ENCODE measurements around the gene YBX3.

The YBX3 gene

DNA sequence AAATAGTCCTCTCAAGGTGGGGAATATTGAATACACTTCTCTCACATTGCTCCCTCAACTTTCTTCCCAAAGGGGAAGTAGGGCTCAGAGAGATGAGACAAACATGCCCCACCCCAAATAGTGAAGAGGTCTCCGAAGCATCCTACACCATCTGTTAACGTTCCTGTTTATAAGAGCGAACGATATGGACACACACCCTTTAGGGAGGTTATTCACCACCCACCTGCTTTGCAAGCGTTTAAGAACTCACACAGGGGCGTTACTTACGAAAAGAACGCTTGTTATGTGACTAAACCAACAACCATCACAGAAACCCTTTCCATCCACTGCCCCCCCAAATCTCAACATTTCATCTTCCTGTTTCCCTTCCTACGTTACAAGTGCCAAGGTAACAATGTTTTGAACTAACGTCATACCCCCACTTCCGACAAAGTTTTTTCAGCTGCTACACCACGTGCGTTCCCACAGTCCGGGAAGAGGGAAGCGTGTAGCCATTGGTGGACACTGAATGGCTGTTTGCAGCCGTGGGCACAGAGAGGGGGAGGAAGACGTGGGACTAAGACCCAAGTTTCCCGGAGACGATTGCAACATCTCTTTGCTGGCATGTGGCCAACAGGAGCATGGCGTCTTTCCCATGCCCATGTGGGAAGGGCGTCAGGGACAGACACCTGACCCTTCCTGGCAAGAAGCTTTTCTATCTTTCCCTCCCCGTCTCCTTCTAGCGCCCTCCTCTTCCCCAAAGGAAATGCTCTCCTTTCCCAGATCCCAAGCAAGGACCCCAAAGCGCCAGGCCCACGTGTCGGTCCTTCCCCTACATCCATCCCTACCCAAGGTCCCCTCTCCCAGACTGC, 1.2 kb downstream of the YBX3 start:
- DNase-seq, result peak; percentile 89

DNA sequence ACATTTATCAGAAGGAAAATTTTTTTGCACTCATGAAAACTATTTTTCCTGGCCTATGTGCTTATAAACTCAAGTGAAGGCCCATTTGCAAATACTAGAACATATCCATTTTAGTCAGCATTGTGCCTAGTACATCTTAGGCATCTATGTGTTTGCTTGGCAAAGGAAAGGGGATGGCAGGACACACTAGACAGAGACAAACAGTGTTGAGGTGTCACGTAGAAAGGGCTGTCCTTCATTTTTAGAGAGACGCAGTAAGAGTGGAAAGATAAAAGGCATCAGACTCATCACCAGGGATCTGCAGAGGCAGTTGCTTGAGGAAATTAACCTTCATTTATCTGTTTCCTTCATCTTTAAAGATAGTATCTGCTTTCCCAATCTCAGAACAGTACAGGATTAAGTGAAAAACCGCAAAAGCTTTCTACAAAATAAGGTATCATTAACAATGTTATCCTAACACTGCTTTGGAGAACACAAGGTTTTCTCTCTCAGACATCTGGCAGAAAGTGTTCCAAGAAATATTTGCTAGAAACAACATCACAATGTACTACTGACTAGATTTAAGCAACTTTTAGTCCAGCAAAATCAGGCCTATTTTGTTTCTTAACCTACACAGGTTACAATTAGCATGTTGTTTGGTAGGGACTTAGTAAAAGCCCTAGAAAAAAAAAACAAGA, 2.0 kb downstream of the YBX3 start:
- peak; percentile 49 for DNase-seq

DNA sequence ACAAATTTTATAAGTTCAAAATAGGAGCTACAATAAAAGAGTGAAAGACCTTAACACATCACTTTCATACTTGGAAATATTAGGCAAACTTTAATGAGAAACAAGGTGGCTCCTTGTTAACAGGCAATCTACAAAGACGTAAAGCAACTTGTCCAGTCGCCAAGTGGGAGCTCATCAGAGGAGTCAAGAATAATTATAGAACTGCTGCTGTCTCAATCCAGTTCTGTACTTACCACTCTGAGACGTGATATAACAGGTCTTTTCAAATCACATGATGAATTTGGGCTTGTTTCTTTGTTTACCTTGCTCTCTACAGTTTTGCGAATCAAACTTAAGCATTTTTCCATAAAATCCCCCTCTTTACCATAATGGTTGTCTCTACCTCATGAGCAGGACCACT, 3.6 kb downstream of the YBX3 start:
- no peak for DNase-seq

DNA sequence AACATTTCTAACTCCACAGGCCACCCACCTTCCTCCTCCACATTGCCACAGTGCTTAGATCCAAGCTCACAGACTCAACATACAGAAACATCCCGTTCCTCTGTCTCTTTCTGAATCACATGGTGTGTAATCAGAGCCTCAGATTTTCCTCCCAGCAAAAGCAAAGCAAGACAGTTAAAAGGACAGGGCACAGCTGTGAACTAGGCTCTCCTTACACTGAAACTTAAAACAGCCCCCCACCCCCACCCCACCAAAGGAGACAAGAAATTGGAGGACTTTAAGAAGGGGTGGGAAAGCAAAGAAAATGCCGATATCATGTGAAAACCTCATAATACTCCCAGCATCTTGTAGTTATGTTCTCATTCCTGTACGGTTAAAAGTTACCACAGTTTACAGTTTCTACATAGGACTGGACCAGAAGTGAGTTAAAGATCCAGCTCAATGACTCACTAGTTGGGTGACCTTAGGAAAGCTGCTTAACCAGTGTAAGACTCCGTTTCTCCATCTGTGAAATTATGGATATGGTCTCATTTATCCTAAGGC, 4.8 kb downstream of the YBX3 start:
- DNase-seq, result no peak

- no peak for DNase-seq
Observed at GRCh38 chr12:10717410-10717809, 5.7 kb downstream of the YBX3 start.

GRCh38 chr12:10716704-10717315, 6.3 kb downstream of the YBX3 start:
- no peak for DNase-seq

- DNase-seq, result no peak
Observed at GRCh38 chr12:10716277-10716676, 6.8 kb downstream of the YBX3 start.

- no peak for DNase-seq
Observed at GRCh38 chr12:10715491-10715890, 7.6 kb downstream of the YBX3 start.

- no peak for DNase-seq
Observed at GRCh38 chr12:10709808-10710207, 13.3 kb downstream of the YBX3 start.

DNA sequence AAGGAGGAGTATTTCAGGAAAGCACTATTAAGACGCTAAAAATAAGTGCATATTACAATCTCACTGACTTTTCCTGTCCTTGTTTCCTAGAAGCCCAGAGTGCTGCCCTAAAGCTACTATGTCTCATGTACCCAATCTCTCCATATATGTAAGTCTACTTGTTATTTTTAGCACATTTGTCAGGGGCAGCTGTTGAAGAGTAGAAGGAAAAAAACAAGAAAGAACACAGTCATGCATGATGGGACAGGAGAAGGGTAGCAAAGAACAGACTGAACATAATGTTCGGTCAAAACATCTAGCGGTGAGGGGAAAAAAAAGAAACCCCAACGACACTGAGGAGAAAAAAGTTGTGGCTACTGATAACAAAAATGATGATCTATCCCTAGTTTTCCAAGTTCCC, 14.3 kb downstream of the YBX3 start:
- DNase-seq, result no peak

- no peak for DNase-seq
Observed at GRCh38 chr12:10705655-10706054, 17.5 kb downstream of the YBX3 start.

GRCh38 chr12:10701843-10702242, 21.3 kb downstream of the YBX3 start:
- no peak for DNase-seq

DNA sequence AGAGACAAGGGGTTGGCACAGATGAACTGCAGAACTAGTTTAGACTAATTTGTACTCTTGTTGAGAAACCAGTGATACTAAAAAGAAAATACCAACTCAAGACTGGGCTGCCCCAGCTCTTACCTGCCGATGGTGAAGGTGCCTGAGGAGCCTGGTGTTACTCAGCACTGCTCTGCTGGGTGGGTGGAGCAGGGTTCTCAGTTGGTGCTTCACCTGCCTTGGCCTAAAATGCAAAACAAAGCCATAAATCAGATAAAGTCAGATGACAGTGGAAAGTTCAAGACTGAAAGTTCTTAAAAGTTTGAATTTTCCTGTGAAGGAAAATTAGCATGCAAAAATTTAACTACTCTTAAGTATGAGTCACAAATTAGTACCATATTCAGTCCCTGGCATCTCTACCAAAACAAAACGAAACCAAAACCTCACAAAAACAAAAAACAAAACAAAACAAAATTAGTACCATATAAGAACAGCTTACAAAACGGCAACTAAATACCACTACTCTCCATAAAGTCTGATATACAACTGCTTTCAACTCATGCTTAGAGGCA, 21.9 kb downstream of the YBX3 start:
- DNase-seq, result no peak

DNA sequence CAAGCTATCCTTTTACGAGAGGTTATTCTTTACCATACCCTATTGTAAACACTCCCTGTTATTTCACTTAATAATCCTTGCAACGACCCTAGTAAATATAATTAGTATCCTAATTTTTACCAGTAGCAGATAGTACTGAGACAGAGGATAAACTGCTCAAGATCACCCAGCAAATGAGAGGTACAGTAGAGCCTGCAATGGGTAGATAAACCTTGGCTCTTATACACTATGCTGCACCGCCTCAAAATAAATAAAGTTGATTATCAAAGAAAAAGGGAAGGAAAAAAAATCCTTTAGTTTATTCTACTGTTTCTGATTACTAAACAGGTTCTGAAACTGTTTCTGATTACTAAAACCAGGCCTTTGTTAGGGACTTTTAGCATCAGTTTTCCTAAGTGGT, 22.5 kb downstream of the YBX3 start:
- no peak for DNase-seq

DNA sequence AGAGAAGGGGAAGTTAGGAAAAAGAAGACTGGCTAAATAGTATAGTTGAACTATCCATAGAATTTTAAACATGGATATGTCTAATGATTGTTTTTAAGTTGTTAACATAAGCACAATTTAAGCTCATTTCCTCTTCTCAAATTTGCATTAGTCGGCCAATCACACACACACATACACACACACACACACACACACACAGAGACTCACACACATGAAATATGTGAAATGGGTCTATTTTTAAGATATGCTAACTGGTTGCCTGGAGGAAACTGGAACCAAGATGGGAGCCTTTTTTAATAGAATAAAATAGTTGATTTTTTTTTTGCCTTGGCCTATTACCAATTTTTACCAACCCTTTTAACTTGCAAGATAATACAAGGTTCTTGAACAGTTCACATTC, 25.3 kb downstream of the YBX3 start:
- no peak for DNase-seq

DNA sequence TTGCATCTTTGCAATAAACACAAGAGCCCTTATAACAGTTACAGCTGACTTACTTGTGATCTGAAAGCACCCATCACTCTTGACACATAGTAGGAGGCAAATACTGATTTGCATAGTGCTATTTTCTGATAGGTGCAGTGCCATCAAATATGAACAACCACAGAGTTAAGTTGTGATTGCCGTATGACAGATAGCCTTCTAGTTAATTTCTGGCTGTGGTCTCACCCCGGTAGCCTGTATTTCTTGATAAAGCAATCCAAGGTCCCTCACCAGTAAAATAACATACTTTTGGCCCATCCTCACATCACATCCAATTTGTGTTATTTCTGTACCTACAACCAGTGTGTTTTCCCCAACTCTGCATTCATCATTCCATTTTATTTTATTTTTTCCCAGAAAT, 26.0 kb downstream of the YBX3 start:
- DNase-seq, result peak; percentile 12

DNA sequence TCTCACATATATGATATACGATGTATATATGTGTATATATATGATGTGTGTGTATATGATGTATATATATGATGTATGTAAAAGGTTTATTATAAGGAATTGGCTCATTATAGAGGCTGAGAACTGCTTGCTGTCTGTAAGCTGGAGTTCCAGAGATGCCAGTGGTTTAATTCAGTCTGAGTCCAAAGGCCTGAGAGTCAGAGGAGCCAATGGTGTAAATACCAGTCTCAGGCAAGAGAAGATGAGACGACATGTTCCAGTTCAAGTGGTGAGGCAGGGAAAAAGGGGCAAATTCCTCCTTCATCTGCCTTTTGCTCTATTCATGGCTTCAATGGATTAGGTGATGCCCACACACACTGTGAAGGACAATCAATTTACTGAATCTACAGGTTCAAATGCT, 32.2 kb downstream of the YBX3 start:
- DNase-seq, result no peak

DNA sequence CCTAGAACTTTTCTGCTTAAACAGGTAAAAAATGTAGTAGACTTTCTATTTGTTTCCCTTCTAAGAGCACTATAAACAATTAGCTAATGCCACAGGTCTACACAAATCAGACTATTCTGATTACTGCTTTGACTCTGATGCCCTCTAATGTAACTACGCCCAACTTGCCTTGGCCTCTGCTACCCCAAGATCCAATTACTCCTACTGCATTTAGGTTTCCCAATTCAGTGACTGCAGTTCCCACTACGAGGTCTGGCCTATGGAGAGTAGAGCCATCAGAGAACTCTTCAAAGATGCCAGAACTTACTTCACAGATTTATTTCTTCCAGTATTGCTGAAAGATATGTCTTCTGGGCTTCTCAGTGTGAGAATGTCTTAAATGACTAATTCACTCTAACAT, 34.0 kb downstream of the YBX3 start:
- no peak for DNase-seq

DNA sequence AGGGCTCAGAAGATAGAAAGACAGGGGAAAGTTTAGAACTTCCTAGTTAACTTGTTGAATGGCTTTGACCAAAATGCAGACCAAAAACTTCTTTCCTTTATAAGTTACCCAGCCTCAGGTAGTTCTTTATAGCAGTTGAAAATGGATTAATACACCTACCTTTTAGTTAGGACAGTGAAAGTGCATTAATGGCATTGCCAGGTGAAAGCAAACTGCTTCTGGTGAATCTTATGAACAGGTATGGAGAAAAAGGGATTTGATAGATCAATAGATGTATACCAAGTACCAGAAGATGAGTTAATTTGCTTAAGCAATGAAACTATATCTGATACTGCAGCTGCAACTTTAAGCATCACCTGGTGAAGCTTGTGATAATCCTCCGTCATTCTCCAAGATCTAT, 35.1 kb downstream of the YBX3 start:
- no peak for DNase-seq

DNA sequence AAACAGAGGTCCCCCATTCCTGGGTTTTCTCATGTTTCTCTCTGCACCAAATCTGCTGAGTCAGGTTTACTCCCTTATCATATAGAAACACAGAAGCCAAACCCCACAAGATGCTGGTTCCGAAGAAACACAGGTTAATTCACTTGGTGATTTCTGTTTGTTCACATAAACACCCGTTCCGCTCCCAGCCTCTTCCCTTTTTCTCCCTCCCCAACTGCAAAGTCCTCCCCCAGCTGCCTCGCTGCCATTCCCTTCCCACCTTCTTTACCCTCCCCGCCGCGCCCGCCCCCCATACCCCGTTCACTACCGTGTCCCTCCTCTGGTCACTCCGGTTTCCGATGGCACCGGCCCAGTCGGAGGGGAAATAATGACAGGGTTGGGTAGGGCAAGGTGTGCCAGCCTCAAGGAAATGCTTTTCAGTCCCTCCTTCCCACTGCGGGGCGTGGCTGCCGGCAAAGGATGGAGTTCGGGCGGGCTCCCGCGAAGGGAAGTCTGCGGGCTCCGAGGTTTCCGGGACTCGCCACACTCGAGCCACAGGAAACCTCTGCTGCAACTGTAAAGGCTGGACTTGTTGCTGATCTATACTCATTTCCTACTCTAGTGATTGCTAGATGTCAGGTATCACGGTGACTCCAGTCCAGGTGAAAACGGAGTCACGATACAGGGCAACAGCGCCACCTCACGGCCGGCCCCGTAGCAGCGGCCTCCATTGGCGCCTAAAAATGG, 49.3 kb downstream of the YBX3 start, which contains the start of gene STYK1:
TSS of gene STYK1 (minus strand) at position 394 of the 726 bp plus-strand sequence. CDS start 39,434 bp downstream, outside the sequence.
- peak; percentile 77 for DNase-seq

- peak; percentile 45 for DNase-seq
Observed at GRCh38 chr12:10672231-10672868, 50.8 kb downstream of the YBX3 start.

DNA sequence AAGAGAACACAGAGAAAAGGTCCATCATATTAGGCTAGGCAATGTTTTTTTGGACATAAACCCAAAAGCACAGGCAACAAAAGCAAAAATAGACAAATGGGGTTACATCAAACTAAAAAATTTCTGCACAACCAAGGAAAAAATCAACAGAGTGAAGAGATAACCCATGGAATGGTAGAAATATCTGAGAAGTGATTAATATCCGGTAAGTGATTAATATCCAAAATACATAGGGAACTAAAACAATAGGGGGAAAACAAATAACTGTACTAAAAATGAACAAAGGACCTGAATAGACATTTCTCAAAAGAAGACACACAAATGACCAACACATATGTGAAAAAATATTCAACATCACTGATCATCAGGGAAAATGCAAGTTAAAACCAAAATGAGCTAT, 53.6 kb downstream of the YBX3 start:
- no peak for DNase-seq

Measured in OCI-M1 (cell line).